Measurements from ENCODE around the gene STN1.

DNA sequence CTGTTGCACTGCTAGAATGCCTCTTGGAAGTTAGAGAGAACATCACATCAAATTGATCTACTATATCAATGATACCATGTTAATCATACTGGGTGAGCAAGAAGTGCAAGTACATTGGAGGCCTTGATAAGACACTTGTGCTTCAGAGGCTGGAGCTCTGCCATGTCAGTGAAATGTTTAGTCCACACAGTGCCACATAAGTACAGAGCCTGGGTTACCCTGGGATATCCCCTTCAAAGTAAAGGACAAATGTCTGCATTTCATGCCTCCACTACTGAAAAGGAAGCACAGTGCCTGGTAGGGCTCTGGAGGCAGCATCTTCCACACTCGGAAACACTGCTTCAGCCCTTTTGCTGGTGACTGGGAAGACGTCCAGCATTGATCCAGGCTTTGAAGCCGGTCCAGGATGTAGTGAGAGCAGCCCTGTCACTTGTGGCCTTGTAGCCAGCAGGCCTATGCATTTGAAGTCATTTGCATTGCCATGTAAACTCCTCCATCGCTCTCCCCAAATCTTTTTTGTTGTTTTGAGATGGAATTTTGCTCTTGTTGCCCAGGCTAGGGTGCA is 15.7 kb upstream of the STN1 start:
- TF ChIP-seq, protein P1, sequence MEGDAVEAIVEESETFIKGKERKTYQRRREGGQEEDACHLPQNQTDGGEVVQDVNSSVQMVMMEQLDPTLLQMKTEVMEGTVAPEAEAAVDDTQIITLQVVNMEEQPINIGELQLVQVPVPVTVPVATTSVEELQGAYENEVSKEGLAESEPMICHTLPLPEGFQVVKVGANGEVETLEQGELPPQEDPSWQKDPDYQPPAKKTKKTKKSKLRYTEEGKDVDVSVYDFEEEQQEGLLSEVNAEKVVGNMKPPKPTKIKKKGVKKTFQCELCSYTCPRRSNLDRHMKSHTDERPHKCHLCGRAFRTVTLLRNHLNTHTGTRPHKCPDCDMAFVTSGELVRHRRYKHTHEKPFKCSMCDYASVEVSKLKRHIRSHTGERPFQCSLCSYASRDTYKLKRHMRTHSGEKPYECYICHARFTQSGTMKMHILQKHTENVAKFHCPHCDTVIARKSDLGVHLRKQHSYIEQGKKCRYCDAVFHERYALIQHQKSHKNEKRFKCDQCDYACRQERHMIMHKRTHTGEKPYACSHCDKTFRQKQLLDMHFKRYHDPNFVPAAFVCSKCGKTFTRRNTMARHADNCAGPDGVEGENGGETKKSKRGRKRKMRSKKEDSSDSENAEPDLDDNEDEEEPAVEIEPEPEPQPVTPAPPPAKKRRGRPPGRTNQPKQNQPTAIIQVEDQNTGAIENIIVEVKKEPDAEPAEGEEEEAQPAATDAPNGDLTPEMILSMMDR (IDR thresholded peaks at IDR 0.05): no peak
- no peak for TF ChIP-seq POLR2A (IDR thresholded peaks at IDR 0.05)
